Endothelial cell of umbilical vein (primary cell): ENCODE data around the gene FCRL2. TPM values are rescaled to one million over a fixed set of nuclear protein-coding genes. Genes with fewer than 3 reads are reported as not detected.

Source experiments
- BruUV-seq: library from RNA; stranded (reverse); fragments of 400-500 nt; replicated peaks from 2 replicates; lab custom pipeline; 2021; lab: Mats Ljungman, UMichigan
- CTCF ChIA-PET: fragments of 300-600, 350-600 bp; sonication (Branson Sonifier 250); formaldehyde crosslinking; loops from one replicate; lab custom pipeline; 2021; ENCODE audit warnings: antibody characterized with exemption, inconsistent platforms; lab: Charles Lee
- POLR2A ChIA-PET: fragments of 300-600, 350-600 bp; sonication (Branson Sonifier 250); formaldehyde crosslinking; loops from one replicate; lab custom pipeline; 2021; ENCODE audit warnings: antibody characterized with exemption, inconsistent platforms; lab: Charles Lee
- DNase-seq: peaks from one replicate; pipeline ENCODE4 v3.0.0-alpha.2; 2011; ENCODE audit warnings: low read depth, low spot score
- FAIRE-seq: peaks from 2 replicates; lab custom pipeline; 2011; peaks lifted over from hg19 to GRCh38; lab: Jason Lieb, UNC
- H2AFZ ChIP-seq: 2 replicates; pipeline ENCODE4 v1.6.0; 2012; ENCODE audit warnings: low read depth, low read length, control low read depth, inconsistent platforms
- H3K27ac ChIP-seq: 2 replicates; pipeline ENCODE4 v1.5.1; 2011; ENCODE audit warnings: low read depth, mild to moderate bottlenecking, control low read depth, low read length, moderate library complexity; ENCODE audit not compliant: insufficient read depth
- H3K27me3 ChIP-seq, 2 experiments: 2 replicates each; pipeline versions ENCODE4 v1.6.0 to v1.6.1; 2011; ENCODE audit warnings: low read length in 2 of 2, mixed read lengths in 1 of 2; ENCODE audit not compliant: control insufficient read depth in 2 of 2, insufficient read depth in 2 of 2
- H3K36me3 ChIP-seq, 2 experiments: 2 replicates in 1 of 2; 3 replicates in 1 of 2; pipeline ENCODE4 v1.5.1; 2011; ENCODE audit warnings: low read length in 2 of 2, mild to moderate bottlenecking in 1 of 2, moderate library complexity in 1 of 2; ENCODE audit not compliant: control insufficient read depth in 2 of 2, insufficient read depth in 2 of 2; ENCODE audit errors: extremely low read depth in 1 of 2
- H3K4me1 ChIP-seq: 3 replicates; pipeline ENCODE4 v1.5.1; 2011; ENCODE audit warnings: mild to moderate bottlenecking, low read length; ENCODE audit not compliant: control insufficient read depth, insufficient read depth; ENCODE audit errors: extremely low read depth
- H3K4me2 ChIP-seq: 2 replicates; pipeline ENCODE4 v1.6.1; 2011; ENCODE audit warnings: low read length, control low read depth, mixed read lengths; ENCODE audit not compliant: insufficient read depth
- H3K4me3 ChIP-seq, 3 experiments: fragments of 200-600 bp in 1 of 3; sonication (generic), shearing (Covaris generic) in 1 of 3; replicated peaks in 1 of 3; 2 replicates each; pipeline ENCODE4 v1.5.1; 2011 to 2016; ENCODE audit warnings: control low read depth in 3 of 3, low read length in 3 of 3, mild to moderate bottlenecking in 2 of 3, inconsistent platforms in 1 of 3, low read depth in 1 of 3, moderate library complexity in 1 of 3; ENCODE audit not compliant: insufficient read depth in 1 of 3
- H3K79me2 ChIP-seq: 2 replicates; pipeline ENCODE4 v1.6.0; 2012; ENCODE audit warnings: low read length, inconsistent platforms; ENCODE audit not compliant: control insufficient read depth, insufficient read depth
- H3K9ac ChIP-seq: replicated peaks from 2 replicates; pipeline ENCODE3; 2011; ENCODE audit warnings: low read length, control low read depth; ENCODE audit not compliant: insufficient read depth; ENCODE audit errors: extremely low read depth
- H3K9me1 ChIP-seq: replicated peaks from 3 replicates; pipeline ENCODE4 v1.6.0; 2011; ENCODE audit warnings: mild to moderate bottlenecking, low read length; ENCODE audit not compliant: control insufficient read depth, insufficient read depth; ENCODE audit errors: extremely low read depth
- H3K9me3 ChIP-seq: replicated peaks from 2 replicates; pipeline ENCODE4 v1.5.1; 2012; ENCODE audit warnings: low read length, inconsistent platforms; ENCODE audit not compliant: control insufficient read depth, insufficient read depth
- H4K20me1 ChIP-seq: replicated peaks from 2 replicates; pipeline ENCODE3; 2011; ENCODE audit warnings: mild to moderate bottlenecking, low read length; ENCODE audit not compliant: control insufficient read depth, insufficient read depth; ENCODE audit errors: extremely low read depth
- FOS ChIP-seq: IDR thresholded peaks from 2 replicates; pipeline ENCODE4 v1.6.1; 2011; ENCODE audit warnings: mild to moderate bottlenecking, low read length, moderate library complexity, borderline replicate concordance; ENCODE audit not compliant: insufficient read depth
- MYC ChIP-seq: IDR thresholded peaks from one replicate; pipeline ENCODE4 v1.6.1; 2011; ENCODE audit warnings: mild to moderate bottlenecking, low read depth, low read length
- POLR2A ChIP-seq: IDR thresholded peaks from 2 replicates; pipeline ENCODE4 v1.6.1; 2012; ENCODE audit warnings: low read depth, mild to moderate bottlenecking, control low read depth, low read length
- dilution Hi-C: fragments of 300-500 bp; cut with MboI; formaldehyde crosslinking; loops from one replicate; pipeline ENCODE4 v1.15.0; 2019; ENCODE audit warnings: low sequenced_read_pairs; ENCODE audit not compliant: extremely low pct_ligation_motif_present
- intact Hi-C: fragments of 100-400 bp; cut with micrococcal nuclease; formaldehyde crosslinking; loops from one replicate; pipeline ENCODE4 v1.10.0; 2022
- polyA plus RNA-seq, 4 experiments: library from polyadenylated mRNA; depleted of rRNA in 3 of 4; stranded (reverse) in 3 of 4; unstranded in 1 of 4; fragments of >200 nt; gene quantifications; 2 replicates each; pipeline versions ENCODE4 v1.2.1 to v1.2.3, GENCODE V29; 2011 to 2012; ENCODE audit warnings: missing spikeins in 1 of 4
- total RNA-seq: library from RNA; stranded (reverse); gene quantifications from 2 replicates; pipeline ENCODE4 v1.2.3, GENCODE V29; 2021
- TF ChIP-seq, protein P1 (sequence below): IDR thresholded peaks from 2 replicates; pipeline ENCODE4 v1.6.1; 2011; ENCODE audit not compliant: insufficient read depth, insufficient read length
- TF ChIP-seq, protein P2 (sequence below), 2 donors: IDR thresholded peaks; 1 replicate in 1 of 2; 2 replicates in 1 of 2; pipeline ENCODE4 v1.5.1; 2011; ENCODE audit warnings: low read length in 2 of 2, mild to moderate bottlenecking in 2 of 2, moderate library complexity in 2 of 2, control low read depth in 1 of 2, inconsistent platforms in 1 of 2, low read depth in 1 of 2; ENCODE audit not compliant: insufficient read depth in 1 of 2; ENCODE audit errors: extremely low read depth in 1 of 2

Gene FCRL2
- total and polyA plus RNA-seq, 2 donors (not counting 3 experiments of a cell fraction or from before 2014, with no cell fraction given) = not detected

DNA sequence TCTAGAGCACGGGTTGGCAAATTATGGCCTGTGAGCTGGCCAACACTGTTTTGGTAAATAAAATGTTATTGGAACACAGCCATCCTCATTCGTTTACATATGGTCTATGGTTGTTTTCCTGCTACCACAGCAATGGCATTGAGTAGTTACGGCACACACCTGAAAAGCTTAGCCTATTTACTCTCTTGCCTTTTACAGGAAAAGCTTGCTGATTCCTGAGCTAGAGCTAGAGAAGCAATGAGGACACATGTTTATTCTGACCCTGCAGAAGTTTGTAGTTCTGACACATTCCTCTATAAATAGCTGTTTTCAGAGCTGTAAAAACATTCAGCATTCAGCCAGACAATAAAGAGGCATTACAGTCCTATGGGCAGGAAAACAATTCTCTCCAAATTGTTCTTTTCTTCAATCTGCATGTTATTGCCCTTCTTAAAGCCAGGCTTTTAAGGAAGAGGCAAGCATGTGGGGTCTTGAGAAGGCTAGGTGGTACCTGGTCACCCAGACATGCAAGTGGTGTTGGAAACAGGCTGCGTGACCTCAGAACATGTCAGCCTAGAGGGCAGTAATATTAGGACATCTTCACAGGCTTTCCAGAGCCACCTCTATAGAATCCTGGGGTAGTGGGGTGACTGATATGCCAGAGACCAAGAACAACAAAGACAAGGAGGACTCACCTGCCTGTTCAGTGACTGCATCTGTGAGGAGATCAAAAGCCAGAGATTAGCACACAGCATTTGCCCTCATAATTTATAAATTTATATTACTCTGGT lies 1.6 kb downstream of the FCRL2 start:
- Histone ChIP-seq H3K4me1 (no peaks in the 10 kb centered on the region), H3K36me3 (no peaks in the 10 kb centered on the region), H3K79me2 (no peaks in the 10 kb centered on the region), H3K9me3 (no peaks in the 10 kb centered on the region), H4K20me1 (no peaks in the 10 kb centered on the region), H3K27me3 (no peaks in the 10 kb centered on the region), H3K4me2 (no peak overlapping the region), H3K9me1 (no peaks in the 10 kb centered on the region), H2AFZ (no peak overlapping the region), H3K27ac (no peak overlapping the region), H3K4me3 (no peak overlapping the region), H3K9ac (no peak overlapping the region)
- dilution Hi-C loops = no loop called here
- DNase-seq (no peak), FAIRE-seq (no peak)
- POLR2A ChIA-PET = no interaction called here
- CTCF ChIA-PET = no interaction called here
- BruUV-seq = no TSS peak
- intact Hi-C loops = no loop called here
- TF ChIP-seq FOS = no peak
- TF ChIP-seq, protein P1, sequence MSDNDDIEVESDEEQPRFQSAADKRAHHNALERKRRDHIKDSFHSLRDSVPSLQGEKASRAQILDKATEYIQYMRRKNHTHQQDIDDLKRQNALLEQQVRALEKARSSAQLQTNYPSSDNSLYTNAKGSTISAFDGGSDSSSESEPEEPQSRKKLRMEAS = no peak
- TF ChIP-seq POLR2A = no peak
- TF ChIP-seq, protein P2, sequence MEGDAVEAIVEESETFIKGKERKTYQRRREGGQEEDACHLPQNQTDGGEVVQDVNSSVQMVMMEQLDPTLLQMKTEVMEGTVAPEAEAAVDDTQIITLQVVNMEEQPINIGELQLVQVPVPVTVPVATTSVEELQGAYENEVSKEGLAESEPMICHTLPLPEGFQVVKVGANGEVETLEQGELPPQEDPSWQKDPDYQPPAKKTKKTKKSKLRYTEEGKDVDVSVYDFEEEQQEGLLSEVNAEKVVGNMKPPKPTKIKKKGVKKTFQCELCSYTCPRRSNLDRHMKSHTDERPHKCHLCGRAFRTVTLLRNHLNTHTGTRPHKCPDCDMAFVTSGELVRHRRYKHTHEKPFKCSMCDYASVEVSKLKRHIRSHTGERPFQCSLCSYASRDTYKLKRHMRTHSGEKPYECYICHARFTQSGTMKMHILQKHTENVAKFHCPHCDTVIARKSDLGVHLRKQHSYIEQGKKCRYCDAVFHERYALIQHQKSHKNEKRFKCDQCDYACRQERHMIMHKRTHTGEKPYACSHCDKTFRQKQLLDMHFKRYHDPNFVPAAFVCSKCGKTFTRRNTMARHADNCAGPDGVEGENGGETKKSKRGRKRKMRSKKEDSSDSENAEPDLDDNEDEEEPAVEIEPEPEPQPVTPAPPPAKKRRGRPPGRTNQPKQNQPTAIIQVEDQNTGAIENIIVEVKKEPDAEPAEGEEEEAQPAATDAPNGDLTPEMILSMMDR (IDR thresholded peaks at IDR 0.05; ENCODE audit: extremely low read depth in 1 of 2, insufficient read depth in 1 of 2, low read depth in 1 of 2, low read length in 2 of 2) = no peak
- TF ChIP-seq MYC = no peak

DNA sequence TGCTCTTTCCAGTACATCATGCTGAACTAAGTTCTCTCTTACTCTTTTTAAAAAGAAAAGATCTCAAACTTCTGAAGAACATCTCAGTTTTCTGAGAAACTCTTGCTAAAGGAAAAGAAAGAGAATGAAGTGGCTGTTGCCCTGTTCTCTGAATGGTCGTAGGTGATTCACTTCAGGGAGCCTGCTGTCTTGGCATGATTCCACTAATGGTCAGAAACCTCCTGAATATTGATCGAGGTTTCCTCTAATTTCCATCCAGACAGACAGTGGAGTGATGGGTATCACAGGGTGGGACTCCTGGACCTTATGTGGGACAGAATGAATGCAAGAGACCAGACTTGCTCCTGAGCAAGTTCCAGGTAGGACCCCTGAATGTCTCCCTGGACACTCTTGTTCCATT lies 2.5 kb downstream of the FCRL2 start:
- FAIRE-seq (no peak), DNase-seq (no peak)
- Histone ChIP-seq H3K9ac (no peak overlapping the region), H3K9me3 (no peaks in the 10 kb centered on the region), H3K9me1 (no peaks in the 10 kb centered on the region), H4K20me1 (no peaks in the 10 kb centered on the region), H2AFZ (no peak overlapping the region), H3K4me2 (no peak overlapping the region), H3K27ac (no peak overlapping the region), H3K79me2 (no peaks in the 10 kb centered on the region), H3K4me3 (no peak overlapping the region), H3K27me3 (no peaks in the 10 kb centered on the region), H3K4me1 (no peaks in the 10 kb centered on the region), H3K36me3 (no peaks in the 10 kb centered on the region)
- intact Hi-C loops = no loop called here
- dilution Hi-C loops = no loop called here
- ChIA-PET POLR2A (no interaction called here), CTCF (no interaction called here)
- BruUV-seq = no TSS peak
- no peak for TF ChIP-seq FOS
